Anterior cingulate cortex (tissue), 58 donors: ENCODE measurements around the gene F2.
"Not testable (repeated sequence)": the region's sequence is repeated elsewhere in the genome, so short reads cannot be mapped to it uniquely, and the experiment has no call there.

ENCODE experiments used
- DNase-seq, 58 donors: peaks; one replicate each; lab custom pipeline; 2025; lab: John Stamatoyannopoulos, UW

Gene F2

DNA sequence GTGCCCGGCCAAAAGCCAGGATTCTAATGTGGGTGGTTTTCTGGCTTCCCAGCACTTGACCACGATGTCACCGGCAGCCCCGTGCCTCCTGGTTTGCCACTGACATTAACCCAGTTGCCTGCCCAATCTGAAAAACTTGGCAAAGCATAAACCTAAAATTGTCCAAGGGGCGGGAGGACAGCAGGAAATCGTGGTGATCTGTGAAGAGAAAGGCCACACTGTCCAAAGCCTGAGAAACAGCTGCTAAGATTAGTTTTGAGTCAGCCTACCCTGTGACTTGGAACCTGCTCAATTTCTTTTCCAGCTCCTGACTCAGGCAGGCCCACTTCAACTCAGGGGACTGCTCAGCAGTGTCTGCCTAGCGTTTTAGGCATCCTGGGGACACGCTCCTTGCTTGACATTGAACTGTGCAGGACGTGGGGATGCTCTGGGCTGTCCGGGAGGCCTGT is 8.2 kb upstream of the F2 start:
- DNase-seq, result peak in 31 of 58 donors; percentile 3 to 75 (median 28)

- DNase-seq, result peak in 1 of 58 donors; percentile 48
These were observed 7.7 kb upstream of the F2 start for GRCh38 chr11:46711303-46711702.

DNA sequence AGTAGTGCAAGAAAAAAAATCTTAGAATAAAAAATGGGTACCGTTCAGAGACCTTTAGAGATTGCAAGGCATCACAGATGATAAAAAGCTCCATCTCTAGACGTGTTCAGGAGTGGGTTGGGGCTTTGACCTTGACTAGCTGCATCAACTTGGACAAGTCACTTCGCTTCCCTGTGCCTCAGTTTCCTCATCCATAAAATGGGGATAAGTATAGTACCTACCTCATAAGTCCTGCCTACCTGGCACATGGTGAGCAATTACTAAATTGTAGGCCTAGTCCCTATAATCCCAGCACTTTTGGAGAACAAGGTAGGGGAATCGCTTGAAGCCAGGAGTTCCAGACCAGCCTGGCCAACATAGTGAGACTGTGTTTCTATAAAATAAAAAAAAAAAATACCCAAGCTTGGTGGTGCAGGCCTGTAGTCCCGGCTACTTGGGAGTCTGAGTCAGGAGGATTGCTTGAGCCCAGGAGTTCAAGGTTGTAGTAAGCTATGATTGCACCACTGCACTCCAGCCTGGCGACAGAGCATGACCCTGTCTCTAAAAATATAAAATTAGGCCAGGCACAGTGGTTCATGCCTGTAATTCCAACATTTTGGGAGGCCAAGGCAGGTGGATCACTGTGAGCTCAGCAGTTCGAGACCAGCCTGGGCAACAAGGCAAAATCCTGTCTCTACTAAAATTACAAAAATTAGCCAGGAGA is 6.0 kb upstream of the F2 start:
- DNase-seq, result no peak

GRCh38 chr11:46717825-46718154 is 1.2 kb upstream of the F2 start:
- not testable (repeated sequence) for DNase-seq

GRCh38 chr11:46718155-46719019 is 626 bp upstream of the F2 start:
- DNase-seq, result no peak

- no peak for DNase-seq
These were observed 668 bp downstream of the F2 start for GRCh38 chr11:46719543-46720218.

GRCh38 chr11:46721286-46721685 is 2.3 kb downstream of the F2 start:
- no peak for DNase-seq

GRCh38 chr11:46722566-46723358 is 3.7 kb downstream of the F2 start:
- DNase-seq, result no peak

GRCh38 chr11:46723359-46723680 is 4.3 kb downstream of the F2 start:
- no peak for DNase-seq

DNA sequence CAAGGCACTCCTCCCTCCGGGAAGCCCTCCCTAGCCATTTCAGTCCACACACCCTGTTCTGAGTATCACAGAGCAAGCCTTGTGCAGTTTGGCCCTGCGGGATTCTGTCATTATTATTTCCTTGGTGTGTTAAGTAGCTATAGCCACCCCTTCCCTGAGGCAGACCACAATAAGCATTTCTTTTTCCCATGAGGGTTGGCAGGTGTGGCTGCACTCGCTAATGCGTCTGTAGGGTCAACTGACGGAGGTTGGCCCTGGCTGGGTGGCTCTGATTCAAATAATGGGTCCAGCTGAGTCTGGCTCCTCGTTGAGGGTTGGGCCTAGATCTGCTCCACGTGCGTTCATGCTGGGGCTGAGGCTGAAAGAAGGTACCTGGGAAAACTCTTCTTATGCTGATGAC is 5.1 kb downstream of the F2 start:
- DNase-seq, result no peak

- DNase-seq, result no peak
These were observed 6.6 kb downstream of the F2 start for GRCh38 chr11:46725338-46726205.

DNA sequence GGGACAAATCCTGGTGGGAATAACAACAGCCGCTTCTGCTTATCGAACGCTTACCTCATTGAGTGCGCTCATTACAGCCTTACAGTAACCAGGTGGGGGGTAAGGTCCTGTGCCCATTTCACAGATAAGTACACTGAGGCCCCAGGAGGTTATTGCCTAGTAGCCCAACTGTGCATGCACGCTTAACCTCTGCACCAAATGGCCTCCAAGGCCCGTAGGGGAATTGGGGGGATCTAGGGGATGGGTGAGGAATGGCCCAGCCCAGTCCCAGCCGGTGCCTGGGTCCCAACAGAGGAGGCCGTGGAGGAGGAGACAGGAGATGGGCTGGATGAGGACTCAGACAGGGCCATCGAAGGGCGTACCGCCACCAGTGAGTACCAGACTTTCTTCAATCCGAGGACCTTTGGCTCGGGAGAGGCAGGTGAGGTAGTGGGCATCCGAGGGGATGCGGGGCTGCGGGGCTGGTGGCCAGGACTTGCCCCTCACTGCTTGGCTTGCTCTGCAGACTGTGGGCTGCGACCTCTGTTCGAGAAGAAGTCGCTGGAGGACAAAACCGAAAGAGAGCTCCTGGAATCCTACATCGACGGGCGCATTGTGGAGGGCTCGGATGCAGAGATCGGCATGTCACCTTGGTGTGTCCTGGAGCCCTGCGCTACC is 7.3 kb downstream of the F2 start:
- no peak for DNase-seq

DNA sequence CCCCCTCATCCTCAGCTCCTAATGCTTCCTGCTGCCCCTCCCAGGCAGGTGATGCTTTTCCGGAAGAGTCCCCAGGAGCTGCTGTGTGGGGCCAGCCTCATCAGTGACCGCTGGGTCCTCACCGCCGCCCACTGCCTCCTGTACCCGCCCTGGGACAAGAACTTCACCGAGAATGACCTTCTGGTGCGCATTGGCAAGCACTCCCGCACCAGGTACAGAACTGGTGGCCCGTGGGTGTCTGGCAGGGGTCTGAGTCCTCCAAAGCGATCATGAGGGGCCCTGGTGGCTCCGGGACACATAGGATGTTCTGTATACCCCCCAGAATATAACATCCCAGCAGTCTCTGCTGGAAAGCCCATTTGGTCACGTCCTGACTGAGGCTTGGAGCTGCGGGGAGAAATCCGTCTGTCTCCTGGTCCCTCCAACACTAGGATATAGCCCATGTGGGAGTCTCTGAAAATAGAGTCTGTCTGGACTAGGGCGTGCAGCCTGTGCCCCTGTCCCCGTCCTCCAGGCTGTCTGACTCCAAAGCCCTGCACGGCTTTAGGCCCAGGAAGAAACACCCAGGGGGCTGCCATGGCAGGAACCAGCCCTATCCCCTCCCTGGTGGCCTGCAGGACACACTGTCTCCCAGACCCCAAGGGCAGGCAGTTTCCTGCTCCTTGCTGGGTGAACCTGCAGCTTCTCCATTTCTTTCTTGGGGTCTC is 9.1 kb downstream of the F2 start:
- DNase-seq, result no peak

- no peak for DNase-seq
These were observed 9.6 kb downstream of the F2 start for GRCh38 chr11:46728659-46729040.

DNA sequence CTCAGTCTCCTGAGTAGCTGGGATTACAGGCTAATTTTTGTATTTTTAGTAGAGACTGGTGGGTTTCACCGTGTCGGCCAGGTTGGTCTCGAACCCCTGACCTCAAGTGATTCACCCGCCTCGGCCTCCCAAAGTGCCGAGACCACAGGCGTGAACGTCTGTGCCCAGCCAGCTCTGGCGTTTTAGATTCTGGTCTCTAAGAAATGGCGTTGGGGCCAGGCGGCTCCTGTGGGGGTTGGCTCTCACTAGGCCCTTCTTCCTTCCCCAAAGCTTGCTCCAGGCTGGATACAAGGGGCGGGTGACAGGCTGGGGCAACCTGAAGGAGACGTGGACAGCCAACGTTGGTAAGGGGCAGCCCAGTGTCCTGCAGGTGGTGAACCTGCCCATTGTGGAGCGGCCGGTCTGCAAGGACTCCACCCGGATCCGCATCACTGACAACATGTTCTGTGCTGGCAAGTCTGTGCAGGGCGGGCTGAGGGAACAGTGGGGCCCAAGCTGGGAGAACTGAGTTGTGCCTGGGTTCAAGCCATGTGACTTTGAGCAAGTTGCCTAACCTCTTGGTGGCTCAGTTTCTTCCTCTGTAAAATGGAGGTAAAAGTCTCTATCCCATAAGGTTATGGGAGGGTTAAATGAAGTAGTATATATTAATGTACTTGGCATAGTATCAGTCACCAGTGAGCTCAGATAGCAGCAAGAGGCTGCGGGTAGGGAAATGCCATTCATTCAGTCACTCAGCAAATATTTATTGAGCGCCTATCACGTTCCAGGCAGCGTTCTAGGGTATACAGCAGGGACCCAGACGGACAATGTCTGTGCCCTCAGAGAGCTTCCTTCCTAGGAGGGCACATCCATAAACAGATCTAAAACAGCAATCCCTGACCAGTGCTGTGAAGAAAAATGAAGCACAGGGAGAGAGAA is 10.4 kb downstream of the F2 start:
- no peak for DNase-seq

DNA sequence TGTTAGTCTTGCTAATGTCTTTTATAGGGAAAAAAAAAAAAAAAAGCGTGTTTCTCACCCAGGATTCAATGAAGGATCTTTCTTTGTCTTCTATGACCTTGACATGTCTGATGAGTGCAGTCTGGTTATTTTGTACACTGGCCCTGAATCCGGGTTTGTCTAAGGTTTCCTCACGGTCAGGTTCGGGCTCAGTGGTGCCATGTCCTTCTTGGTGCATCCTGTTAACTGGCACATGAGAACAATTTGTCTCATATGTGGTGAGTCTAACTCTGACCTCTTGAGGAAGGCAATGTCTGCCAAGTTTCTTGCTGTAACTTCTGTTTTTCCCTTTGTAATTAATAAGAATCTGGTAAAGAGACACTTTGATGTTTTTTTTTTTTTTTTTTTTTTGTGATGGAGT is 12.5 kb downstream of the F2 start:
- no peak for DNase-seq

- no peak for DNase-seq
These were observed 14.2 kb downstream of the F2 start for GRCh38 chr11:46733234-46733633.

DNA sequence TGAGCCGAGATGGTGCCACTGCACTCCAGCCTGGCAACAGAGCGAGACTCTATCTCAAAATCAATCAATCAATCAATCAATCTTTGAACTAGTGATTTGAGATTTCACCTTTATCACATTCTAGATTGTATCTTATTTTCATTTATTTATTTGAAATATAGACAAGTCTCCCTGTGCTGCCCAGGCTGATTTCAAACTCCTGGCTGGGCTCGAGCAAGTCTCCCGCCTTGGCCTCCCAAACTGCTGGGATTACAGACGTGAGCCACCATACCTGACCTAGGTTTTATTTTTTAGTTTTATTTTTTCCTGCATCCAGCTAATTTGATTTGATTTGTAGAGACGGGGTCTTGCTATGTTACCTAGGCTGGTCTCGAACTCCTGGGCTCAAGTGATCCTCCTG is 17.1 kb downstream of the F2 start:
- DNase-seq, result no peak
